ENCODE results near the gene ESCO1. TPM values are rescaled to one million over a fixed set of nuclear protein-coding genes. Genes with fewer than 3 reads are reported as not detected.

The ESCO1 gene
- total and polyA plus RNA-seq, 2 donors (not counting 1 experiment from before 2014, with no cell fraction given), result 8.5 to 14.2 TPM

DNA sequence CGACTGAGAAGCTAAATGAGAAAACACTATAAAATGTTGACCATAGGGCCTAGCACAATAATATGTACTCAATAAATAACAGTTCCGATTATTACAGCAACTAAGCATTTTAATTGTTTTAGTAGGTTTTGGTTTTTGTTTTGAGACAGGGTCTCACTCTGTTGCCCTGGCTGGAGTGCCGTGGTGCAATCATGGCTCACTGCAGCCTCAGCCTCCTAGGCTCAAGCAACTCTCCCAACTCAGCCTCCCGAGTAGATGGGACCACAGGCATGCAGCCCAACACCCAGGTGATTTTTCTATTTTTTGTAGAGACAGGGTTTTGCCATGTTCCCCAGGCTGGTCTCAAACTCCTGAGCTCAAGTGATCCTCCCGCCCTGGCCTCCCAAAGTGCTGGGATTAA is 54.1 kb downstream of the ESCO1 start:
- Histone ChIP-seq H3K27me3 (ENCODE audit: control insufficient read depth, insufficient read depth, low read length) (no peaks in the 10 kb centered on the region), H4K20me1 (ENCODE audit: control insufficient read depth, extremely low read depth, insufficient read depth, low read length) (no peaks in the 10 kb centered on the region), H3K79me2 (ENCODE audit: control insufficient read depth, insufficient read depth, low read length) (no peaks in the 10 kb centered on the region), H3K4me3 (replicated peaks in 1 of 4; ENCODE audit: control extremely low read depth in 1 of 4, insufficient read depth in 1 of 4, low read depth in 3 of 4, low read length in 4 of 4) (no peak overlapping the region), H2AFZ (ENCODE audit: low read length) (no peak overlapping the region), H3K4me1 (ENCODE audit: control insufficient read depth, extremely low read depth, insufficient read depth, low read length) (no peaks in the 10 kb centered on the region), H3K9me3 (ENCODE audit: control insufficient read depth, insufficient read depth, low read depth, low read length) (no peaks in the 10 kb centered on the region), H3K4me2 (ENCODE audit: extremely low read depth, insufficient read depth, low read length) (no peak overlapping the region), H3K36me3 (ENCODE audit: control insufficient read depth, insufficient read depth, low read length) (no peaks in the 10 kb centered on the region), H3K27ac (ENCODE audit: insufficient read depth, low read length) (no peak overlapping the region), H3K9ac (ENCODE audit: insufficient read depth, low read length) (no peak overlapping the region)
- no peak for TF ChIP-seq EZH2 (IDR thresholded peaks at IDR 0.05; ENCODE audit: low read length, missing control alignments)
- TF ChIP-seq, protein P1, sequence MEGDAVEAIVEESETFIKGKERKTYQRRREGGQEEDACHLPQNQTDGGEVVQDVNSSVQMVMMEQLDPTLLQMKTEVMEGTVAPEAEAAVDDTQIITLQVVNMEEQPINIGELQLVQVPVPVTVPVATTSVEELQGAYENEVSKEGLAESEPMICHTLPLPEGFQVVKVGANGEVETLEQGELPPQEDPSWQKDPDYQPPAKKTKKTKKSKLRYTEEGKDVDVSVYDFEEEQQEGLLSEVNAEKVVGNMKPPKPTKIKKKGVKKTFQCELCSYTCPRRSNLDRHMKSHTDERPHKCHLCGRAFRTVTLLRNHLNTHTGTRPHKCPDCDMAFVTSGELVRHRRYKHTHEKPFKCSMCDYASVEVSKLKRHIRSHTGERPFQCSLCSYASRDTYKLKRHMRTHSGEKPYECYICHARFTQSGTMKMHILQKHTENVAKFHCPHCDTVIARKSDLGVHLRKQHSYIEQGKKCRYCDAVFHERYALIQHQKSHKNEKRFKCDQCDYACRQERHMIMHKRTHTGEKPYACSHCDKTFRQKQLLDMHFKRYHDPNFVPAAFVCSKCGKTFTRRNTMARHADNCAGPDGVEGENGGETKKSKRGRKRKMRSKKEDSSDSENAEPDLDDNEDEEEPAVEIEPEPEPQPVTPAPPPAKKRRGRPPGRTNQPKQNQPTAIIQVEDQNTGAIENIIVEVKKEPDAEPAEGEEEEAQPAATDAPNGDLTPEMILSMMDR (conservative IDR thresholded peaks at IDR 0.05 in 1 of 2, IDR thresholded peaks at IDR 0.05 in 1 of 2; ENCODE audit: low read depth in 1 of 2, low read length in 2 of 2), result no peak
- DNase-seq (ENCODE audit: low read depth in 2 of 2), result no peak

DNA sequence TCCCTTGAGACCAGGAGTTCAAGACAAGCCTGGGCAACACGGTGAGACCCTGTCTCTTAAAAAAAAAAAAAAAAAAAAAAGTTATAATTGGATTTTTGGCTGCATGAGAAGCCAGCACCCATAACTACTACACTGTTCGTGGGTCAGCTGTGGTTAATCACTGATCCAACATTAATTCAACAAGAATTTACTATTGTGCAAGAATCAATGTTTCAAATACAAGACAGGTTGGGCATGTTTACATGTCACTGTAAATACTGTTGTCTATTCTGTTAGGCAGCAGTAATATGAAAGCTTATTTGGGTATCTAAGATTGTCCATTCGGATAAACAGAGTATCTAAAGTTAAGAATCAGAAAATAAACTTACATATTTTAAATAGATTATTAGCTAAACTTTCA is 62.3 kb downstream of the ESCO1 start:
- Histone ChIP-seq H3K27me3 (ENCODE audit: control insufficient read depth, insufficient read depth, low read length) (no peaks in the 10 kb centered on the region), H3K9ac (ENCODE audit: insufficient read depth, low read length) (no peak overlapping the region), H4K20me1 (ENCODE audit: control insufficient read depth, extremely low read depth, insufficient read depth, low read length) (no peaks in the 10 kb centered on the region), H3K4me1 (ENCODE audit: control insufficient read depth, extremely low read depth, insufficient read depth, low read length) (no peaks in the 10 kb centered on the region), H3K36me3 (ENCODE audit: control insufficient read depth, insufficient read depth, low read length) (no peaks in the 10 kb centered on the region), H3K4me3 (replicated peaks in 1 of 4; ENCODE audit: control extremely low read depth in 1 of 4, insufficient read depth in 1 of 4, low read depth in 3 of 4, low read length in 4 of 4) (no peak overlapping the region), H2AFZ (ENCODE audit: low read length) (no peak overlapping the region), H3K27ac (ENCODE audit: insufficient read depth, low read length) (no peak overlapping the region), H3K9me3 (ENCODE audit: control insufficient read depth, insufficient read depth, low read depth, low read length) (no peaks in the 10 kb centered on the region), H3K79me2 (ENCODE audit: control insufficient read depth, insufficient read depth, low read length) (no peaks in the 10 kb centered on the region), H3K4me2 (ENCODE audit: extremely low read depth, insufficient read depth, low read length) (no peak overlapping the region)
- DNase-seq (ENCODE audit: low read depth in 2 of 2), result peak in 1 of 2 donors; percentile 10
- TF ChIP-seq, protein P1 (conservative IDR thresholded peaks at IDR 0.05 in 1 of 2, IDR thresholded peaks at IDR 0.05 in 1 of 2; ENCODE audit: low read depth in 1 of 2, low read length in 2 of 2), result no peak
- TF ChIP-seq EZH2 (IDR thresholded peaks at IDR 0.05; ENCODE audit: low read length, missing control alignments), result no peak

DNA sequence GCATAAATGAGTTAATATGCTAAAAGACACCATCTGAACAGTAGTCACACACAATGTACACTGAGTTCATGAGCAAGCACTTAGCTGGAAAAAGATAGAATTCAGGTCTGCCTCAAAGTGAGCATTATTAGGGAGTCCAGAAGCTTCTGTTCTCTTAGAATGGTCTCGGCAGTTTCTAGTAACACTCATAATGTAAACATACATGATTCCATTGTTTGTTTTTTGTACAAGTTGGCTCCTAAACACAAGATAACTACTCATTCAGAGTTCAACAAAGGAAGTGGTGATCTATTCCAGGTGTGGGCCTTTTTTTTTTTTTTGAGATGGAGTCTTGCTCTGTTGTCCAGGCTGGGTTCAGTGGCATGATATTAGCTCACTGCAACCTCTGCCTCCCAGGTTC is 66.2 kb downstream of the ESCO1 start:
- Histone ChIP-seq H2AFZ (ENCODE audit: low read length) (no peak overlapping the region), H3K4me1 (ENCODE audit: control insufficient read depth, extremely low read depth, insufficient read depth, low read length) (no peaks in the 10 kb centered on the region), H3K27ac (ENCODE audit: insufficient read depth, low read length) (no peak overlapping the region), H3K4me3 (replicated peaks in 1 of 4; ENCODE audit: control extremely low read depth in 1 of 4, insufficient read depth in 1 of 4, low read depth in 3 of 4, low read length in 4 of 4) (no peak overlapping the region), H3K27me3 (ENCODE audit: control insufficient read depth, insufficient read depth, low read length) (no peaks in the 10 kb centered on the region), H3K79me2 (ENCODE audit: control insufficient read depth, insufficient read depth, low read length) (no peaks in the 10 kb centered on the region), H3K9me3 (ENCODE audit: control insufficient read depth, insufficient read depth, low read depth, low read length) (no peaks in the 10 kb centered on the region), H3K36me3 (ENCODE audit: control insufficient read depth, insufficient read depth, low read length) (no peaks in the 10 kb centered on the region), H4K20me1 (ENCODE audit: control insufficient read depth, extremely low read depth, insufficient read depth, low read length) (no peaks in the 10 kb centered on the region), H3K4me2 (ENCODE audit: extremely low read depth, insufficient read depth, low read length) (no peak overlapping the region), H3K9ac (ENCODE audit: insufficient read depth, low read length) (no peak overlapping the region)
- DNase-seq (ENCODE audit: low read depth in 2 of 2), result peak in 1 of 2 donors; percentile 8
- TF ChIP-seq, protein P1 (conservative IDR thresholded peaks at IDR 0.05 in 1 of 2, IDR thresholded peaks at IDR 0.05 in 1 of 2; ENCODE audit: low read depth in 1 of 2, low read length in 2 of 2), result no peak
- TF ChIP-seq EZH2 (IDR thresholded peaks at IDR 0.05; ENCODE audit: low read length, missing control alignments), result no peak
